Measurements from ENCODE around the gene SMO. TPM values are rescaled to one million over a fixed set of nuclear protein-coding genes. Genes with fewer than 3 reads are reported as not detected.

Gene SMO
- total and polyA plus RNA-seq, 4 donors, result 2.9 to 16.3 (median 10.7) TPM

- TF ChIP-seq GABPA (IDR thresholded peaks at IDR 0.05 in 1 of 2, conservative IDR thresholded peaks at IDR 0.05 in 1 of 2), result no peak
- TF ChIP-seq ATF3 (IDR thresholded peaks at IDR 0.05), result no peak
- TF ChIP-seq FOXA1 (IDR thresholded peaks at IDR 0.05), result no peak
- TF ChIP-seq HNF4G (IDR thresholded peaks at IDR 0.05), result no peak
- no peak for TF ChIP-seq EGR1 (IDR thresholded peaks at IDR 0.05; ENCODE audit: low read depth in 2 of 2)
- TF ChIP-seq FOXA2 (IDR thresholded peaks at IDR 0.05), result no peak
- no peak for TF ChIP-seq CTCF (IDR thresholded peaks at IDR 0.05; ENCODE audit: low read depth, low read length, missing input control)
- no peak for TF ChIP-seq NR2F2 (IDR thresholded peaks at IDR 0.05)
- TF ChIP-seq RAD21 (IDR thresholded peaks at IDR 0.05), result no peak
- no peak for TF ChIP-seq TAF1 (conservative IDR thresholded peaks at IDR 0.05)
- TF ChIP-seq YY1 (IDR thresholded peaks at IDR 0.05), result no peak
- TF ChIP-seq HNF4A (conservative IDR thresholded peaks at IDR 0.05), result no peak
- TF ChIP-seq RXRA (IDR thresholded peaks at IDR 0.05), result no peak
- TF ChIP-seq ZBTB33 (IDR thresholded peaks at IDR 0.05), result no peak
- H3K9ac ChIP-seq (ENCODE audit: low read depth in 1 of 2, low read length in 2 of 2), result no peak overlapping the region
- DNase-seq (ENCODE audit: low spot score), result no peak
- 85% methylated on average over 5 of the region's 5 CpGs for WGBS
- peaks cover 0 to 3% (median 0%) of the 10 kb centered on the region in 4 donors for H3K4me1 ChIP-seq (ENCODE audit: control insufficient read depth in 4 of 4, insufficient read depth in 4 of 4, low read length in 3 of 4)
- H3K36me3 ChIP-seq (ENCODE audit: control insufficient read depth in 4 of 4, insufficient read depth in 3 of 4, low read depth in 1 of 4, low read length in 3 of 4), result no peaks in the 10 kb centered on the region
- H3K4me3 ChIP-seq (ENCODE audit: low read depth in 1 of 3, low read length in 3 of 3), result no peak overlapping the region
- no peaks in the 10 kb centered on the region for H3K9me3 ChIP-seq (ENCODE audit: control insufficient read depth in 4 of 4, low read length in 3 of 4)
- no peak overlapping the region for H3K27ac ChIP-seq (ENCODE audit: low read depth in 1 of 2, low read length in 2 of 2)
- no peaks in the 10 kb centered on the region for H3K27me3 ChIP-seq (ENCODE audit: control insufficient read depth in 4 of 4, insufficient read depth in 4 of 4, low read length in 3 of 4)
Observed at GRCh38 chr7:129231666-129232065, 43.2 kb downstream of the SMO start.

GRCh38 chr7:129238546-129238945 lies 50.1 kb downstream of the SMO start:
- H3K36me3 ChIP-seq (ENCODE audit: control insufficient read depth in 4 of 4, insufficient read depth in 3 of 4, low read depth in 1 of 4, low read length in 3 of 4), result no peaks in the 10 kb centered on the region
- H3K4me3 ChIP-seq (ENCODE audit: low read depth in 1 of 3, low read length in 3 of 3), result no peak overlapping the region
- H3K9me3 ChIP-seq (ENCODE audit: control insufficient read depth in 4 of 4, low read length in 3 of 4), result no peaks in the 10 kb centered on the region
- no peak for DNase-seq (ENCODE audit: low spot score)
- H3K27me3 ChIP-seq (ENCODE audit: control insufficient read depth in 4 of 4, insufficient read depth in 4 of 4, low read length in 3 of 4), result no peaks in the 10 kb centered on the region
- TF ChIP-seq RAD21 (IDR thresholded peaks at IDR 0.05), result no peak
- TF ChIP-seq ZBTB33 (IDR thresholded peaks at IDR 0.05), result no peak
- no peak for TF ChIP-seq JUND (IDR thresholded peaks at IDR 0.05)
- no peak for TF ChIP-seq NR2F2 (IDR thresholded peaks at IDR 0.05)
- TF ChIP-seq MAX (IDR thresholded peaks at IDR 0.05), result no peak
- no peak for TF ChIP-seq HNF4A (conservative IDR thresholded peaks at IDR 0.05)
- no peak for TF ChIP-seq SP1 (IDR thresholded peaks at IDR 0.05)
- TF ChIP-seq YY1 (IDR thresholded peaks at IDR 0.05), result no peak
- H3K9ac ChIP-seq (ENCODE audit: low read depth in 1 of 2, low read length in 2 of 2), result no peak overlapping the region
- no peak overlapping the region for H3K27ac ChIP-seq (ENCODE audit: low read depth in 1 of 2, low read length in 2 of 2)
- H3K4me1 ChIP-seq (ENCODE audit: control insufficient read depth in 4 of 4, insufficient read depth in 4 of 4, low read length in 3 of 4), result no peaks in the 10 kb centered on the region
- 91% methylated on average over 8 of the region's 8 CpGs for WGBS

Measured in liver (tissue), 9 donors.